HG03066 (cell line): ENCODE results near the gene LUC7L3.

Source experiments
- ATAC-seq: cut with Tn5 transposase; IDR thresholded peaks from one replicate; pipeline ENCODE4 v1.9.1; 2021; ENCODE audit warnings: low read depth; ENCODE audit not compliant: unreplicated experiment

The LUC7L3 gene

DNA sequence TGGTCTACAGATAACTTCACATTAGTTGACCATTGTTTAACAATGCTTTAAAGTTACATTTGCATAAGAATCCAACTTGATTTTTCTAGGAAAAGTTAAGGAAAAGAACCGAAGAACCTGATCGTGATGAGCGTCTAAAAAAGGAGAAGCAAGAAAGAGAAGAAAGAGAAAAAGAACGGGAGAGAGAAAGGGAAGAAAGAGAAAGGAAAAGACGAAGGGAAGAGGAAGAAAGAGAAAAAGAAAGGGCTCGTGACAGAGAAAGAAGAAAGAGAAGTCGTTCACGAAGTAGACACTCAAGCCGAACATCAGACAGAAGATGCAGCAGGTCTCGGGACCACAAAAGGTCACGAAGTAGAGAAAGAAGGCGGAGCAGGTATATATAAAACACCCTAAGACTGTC is 26.2 kb downstream of the LUC7L3 start:
- no peak for ATAC-seq

DNA sequence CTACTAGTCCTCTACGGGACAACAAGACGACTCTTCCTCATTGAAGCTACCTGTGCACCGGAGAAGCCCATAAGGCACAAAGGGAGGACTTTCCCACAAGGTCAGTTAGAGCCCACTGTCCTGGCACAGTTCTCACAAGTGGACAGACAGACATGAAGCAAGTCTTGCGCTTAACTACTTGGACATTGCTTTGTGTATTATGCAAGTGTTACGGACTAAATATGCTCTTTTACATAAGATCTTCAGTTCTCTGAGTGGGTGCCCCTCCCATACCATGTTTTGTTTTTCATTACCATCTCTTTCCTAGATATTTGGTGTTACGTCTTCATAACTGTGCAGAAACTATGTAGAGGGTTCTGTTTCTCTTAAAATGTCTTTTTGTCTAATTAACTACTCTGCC is 29.8 kb downstream of the LUC7L3 start:
- no peak for ATAC-seq

DNA sequence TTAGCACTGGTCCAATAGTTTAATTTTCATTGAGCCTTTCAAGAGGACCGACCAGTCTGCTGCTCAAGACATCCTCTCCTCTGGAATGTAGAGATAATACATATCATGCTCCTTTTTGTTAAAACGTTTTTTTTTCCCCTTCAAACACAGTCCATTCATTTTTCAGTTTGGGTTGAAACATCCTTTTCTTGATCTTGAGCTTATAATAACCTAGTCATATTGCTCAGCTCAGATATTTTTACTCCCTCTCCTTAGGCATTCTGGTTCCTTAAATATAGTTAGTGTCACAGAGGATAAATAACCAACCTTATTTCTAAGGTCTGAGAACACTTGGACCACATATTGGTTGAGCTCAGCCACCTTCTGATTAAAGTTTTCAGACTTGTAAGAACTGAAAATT is 35.1 kb downstream of the LUC7L3 start:
- no peak for ATAC-seq

DNA sequence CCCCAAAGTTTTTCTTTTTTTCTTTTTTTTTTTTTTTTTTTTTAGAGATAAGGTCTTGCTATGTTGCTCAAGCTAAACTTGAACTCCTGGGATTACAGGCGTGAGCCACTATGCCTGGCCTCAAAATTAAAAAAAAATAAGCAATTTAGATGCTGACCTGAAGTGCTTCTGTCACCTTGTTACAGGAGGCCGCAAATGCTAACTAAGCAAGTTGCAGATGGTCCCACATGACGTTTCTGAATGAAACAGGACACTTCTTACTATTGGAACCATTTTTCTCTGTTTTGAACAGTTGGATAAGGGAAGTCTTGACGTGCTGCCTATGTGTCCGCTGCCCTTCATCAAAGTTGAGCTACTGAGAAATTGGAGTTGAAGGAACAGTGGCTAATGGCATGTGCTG is 39.1 kb downstream of the LUC7L3 start:
- no peak for ATAC-seq

DNA sequence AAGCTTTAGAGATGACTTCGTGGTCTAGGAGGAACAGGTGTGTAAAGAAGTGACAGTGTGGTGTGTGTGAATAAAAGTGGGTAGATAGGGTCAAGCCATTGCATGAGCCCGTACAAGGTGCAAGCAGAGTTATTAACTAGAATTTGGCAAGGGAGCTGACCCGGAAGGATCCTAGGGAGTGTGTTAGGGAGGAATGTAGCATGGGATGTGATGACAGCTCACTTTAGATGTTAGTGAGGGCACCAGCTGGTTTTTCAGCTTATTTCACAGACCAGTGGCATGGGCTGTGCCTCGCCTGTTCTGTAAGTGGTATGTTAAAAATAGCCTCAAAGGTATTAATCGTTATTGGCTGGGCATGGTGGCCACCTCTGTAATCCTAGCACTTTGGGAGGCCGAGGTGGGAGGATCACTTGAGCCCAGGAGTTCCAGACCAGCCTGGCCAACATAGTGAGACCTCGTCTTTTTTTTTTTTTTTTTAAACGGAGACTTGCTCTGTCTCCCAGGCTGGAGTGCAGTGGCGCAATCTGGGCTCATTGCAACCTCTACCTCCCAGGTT is 39.7 kb downstream of the LUC7L3 start:
- ATAC-seq: no peak

DNA sequence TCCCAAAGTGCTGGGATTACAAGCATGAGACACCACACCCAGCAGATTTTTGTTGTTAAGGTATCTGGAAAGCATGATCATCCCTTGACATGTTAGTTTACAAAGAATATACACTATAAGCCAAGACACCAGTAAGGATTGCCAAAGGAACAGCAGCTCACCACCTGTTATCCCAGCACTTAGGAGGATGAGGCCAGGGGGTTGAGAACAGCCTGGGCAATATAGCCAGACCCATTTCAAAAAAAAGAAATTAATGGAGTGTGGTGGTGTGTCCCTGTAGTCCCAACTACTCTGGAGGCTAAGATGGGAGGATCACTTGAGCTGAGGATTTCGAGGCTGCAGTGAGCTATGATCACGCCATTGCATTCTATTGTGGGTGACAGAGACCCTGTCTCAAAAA is 42.8 kb downstream of the LUC7L3 start:
- ATAC-seq: no peak

DNA sequence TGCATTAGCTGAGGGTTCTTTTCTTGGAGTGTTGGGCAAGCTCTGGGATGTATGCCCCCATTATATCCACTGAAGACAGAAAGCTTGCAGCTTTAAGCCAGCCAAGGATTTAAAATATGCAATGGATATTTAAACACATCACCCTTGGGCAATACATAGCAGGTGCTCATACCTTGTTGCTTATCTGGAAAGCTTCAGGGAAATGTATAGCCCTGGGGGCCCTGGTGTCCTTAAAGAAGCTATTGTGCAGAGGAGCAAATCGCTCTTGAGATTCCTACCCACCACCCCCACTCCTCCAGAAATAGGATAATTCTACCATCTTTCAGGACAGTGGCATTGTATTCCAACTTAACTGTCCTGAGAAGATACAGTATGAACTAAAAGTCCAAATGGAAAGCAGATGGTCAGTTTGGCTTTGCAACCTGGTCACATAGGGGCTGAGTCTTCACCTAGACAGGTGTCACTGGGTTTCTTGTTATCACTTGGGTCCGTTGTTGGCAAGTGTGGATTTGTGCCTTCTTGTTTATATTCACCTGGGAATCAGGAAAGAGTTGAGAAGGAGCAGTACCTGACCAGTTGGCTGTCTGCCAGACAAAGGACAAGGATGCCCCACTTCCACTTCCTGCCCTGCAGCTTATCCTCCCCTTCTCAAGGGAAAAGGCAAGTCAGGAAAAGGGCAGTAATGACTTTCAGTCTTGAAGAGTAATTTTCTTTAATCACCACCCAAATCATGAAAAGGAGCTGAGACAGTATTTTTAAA is 44.5 kb downstream of the LUC7L3 start:
- no peak for ATAC-seq

DNA sequence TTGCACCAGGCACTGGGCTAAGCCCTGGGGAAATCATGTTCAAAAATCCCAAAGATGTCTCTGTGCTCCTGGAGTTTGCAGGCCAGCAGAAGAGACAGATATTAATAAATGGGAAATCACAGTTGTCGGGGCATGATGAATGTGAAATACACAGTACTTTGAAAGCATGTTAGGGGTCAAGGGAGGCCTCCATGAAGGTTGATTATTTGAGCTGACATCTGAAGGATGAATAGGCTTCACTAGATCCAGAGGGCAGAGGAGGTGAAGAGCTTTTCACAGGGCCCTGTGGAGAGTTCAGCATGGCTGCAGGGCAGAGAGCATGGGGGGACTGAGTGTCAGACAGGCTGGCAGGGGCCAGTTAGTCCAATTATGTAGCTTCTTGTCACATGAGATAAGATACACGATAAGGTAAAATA is 45.3 kb downstream of the LUC7L3 start:
- ATAC-seq: no peak

DNA sequence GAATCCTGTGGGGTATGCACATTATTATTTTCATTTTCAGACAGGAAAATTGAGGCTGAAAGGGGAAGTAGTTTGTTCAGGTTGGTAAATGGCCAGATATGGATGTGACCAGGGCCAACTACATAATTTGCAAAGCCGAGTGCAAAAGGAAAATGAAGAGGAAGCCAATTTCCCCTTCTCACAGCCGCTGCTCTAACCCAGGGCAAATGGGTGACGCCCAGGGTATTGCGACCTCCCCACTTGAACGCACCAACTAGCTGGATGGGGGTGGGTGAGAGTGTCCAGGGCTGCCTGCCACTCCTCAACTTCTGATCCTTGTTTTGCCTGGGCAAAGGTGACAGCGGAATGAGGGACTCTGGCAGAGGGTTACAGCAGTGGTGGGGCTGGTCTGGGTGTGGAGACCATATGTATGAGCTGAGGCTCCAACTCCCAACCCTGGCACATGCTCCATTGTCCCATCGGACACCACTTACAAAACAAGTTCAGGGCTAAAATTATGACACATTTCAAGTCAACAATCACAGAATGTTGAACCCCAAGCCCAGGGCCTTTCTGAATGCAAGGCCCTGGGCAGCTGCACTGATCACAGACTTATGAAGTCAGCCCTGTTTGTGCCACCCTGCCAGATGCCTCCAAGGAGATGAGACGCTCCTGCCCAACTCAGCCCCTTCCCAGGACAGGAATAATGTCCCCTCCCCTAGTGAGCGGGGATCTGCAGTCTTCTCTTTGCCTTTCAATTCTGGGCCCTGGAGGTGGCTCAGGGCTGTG is 46.2 kb downstream of the LUC7L3 start:
- no peak for ATAC-seq

DNA sequence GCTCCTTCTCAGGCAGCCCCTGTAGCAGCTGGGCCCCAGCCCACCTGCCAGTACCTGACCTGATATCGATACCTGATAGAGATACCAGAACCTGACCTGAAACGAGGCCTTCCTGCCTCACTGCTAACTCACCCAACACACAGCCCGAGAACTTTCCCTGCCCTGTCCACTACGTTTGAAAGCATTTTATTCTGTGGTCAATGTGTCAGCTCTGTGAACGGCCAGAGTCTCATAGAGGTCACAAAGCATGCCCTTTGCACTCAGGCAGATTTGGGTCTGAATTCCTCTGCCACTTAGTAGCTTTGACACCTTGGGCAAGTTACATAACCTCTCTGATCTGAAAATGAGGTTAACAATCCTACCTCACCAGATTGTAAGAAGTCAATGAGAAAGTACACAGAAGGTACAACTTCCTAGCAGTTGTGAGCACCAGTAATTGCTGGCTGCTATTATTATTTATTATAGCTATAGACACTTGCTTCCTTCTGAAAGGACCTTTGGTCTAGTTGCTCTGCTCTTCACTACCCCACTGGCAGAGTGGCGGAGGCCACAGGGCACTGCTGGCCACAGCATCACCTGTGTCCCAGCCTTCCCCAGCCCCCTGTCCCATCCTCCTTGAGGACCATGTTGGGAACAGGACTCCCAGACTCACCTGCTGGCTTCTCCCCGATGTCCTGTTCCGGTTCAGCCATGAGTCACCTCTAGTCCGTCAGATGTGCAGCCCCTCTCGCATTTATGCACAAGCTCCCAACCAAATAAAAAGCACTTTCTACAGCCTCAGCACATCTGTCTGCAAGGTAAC is 47.0 kb downstream of the LUC7L3 start:
- ATAC-seq: no peak

DNA sequence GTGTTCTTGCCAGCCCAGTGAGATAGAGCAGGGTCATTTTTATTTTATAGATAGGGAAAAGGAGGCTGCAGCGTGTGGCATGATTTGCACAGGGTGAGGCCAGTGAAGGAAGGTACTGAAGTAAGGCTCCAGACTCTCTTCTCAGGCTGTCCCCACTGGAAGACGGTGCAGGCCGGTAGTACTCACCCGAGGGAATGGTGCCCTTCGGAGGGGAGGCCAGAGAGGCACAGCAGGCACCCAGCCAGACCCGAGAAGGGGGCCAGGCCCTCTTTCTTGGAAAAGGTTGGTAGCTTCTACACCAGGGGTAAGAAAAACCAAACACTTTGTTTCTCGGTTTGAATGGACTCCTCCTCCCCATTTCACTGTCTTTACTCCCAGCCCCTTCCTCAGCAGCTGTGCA is 47.6 kb downstream of the LUC7L3 start:
- no peak for ATAC-seq

DNA sequence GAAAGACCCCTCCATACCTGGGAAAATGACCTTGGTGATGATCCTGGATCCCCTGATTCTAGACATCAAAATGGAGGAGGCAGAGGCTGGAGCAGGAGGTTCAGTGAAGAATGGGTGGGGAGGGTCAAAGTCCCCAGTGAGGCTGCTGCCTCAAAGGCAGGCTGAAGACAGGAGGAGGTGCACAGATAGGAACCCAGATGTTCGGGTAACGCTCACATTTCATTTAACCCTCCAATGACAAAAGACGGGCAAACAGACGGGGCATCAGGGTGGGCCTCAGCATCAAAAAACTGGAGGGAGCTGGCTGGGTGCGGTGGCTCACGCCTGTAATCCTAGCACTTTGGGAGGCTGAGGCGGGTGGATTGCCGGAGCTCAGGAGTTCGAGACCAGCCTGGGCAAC is 48.0 kb downstream of the LUC7L3 start, which contains the start of gene ANKRD40CL:
ANKRD40CL (minus strand) TSS at position 73 of the 400 bp plus-strand sequence. CDS start 605 bp downstream, outside the sequence.
- ATAC-seq: no peak

DNA sequence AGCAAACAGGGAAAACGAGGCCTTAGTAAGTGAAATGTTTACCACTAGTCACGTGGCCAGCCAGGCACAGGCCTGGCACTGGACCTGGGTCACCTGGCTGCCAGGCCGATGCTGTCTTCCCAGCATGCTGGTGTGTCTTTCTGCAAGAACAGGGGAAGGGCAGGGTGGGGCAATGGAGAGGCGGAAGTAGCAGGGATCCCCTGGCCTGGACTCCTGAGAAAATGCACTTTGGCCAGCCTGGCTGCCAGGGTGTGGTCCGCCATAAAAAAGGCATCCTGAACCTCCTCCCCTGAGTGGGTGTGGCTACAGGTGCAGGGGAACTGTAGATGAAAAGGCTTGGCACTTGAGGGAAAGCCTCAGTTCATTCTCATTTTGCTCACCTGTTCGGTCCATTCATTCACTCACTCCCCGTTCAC is 49.0 kb downstream of the LUC7L3 start:
- ATAC-seq: no peak

DNA sequence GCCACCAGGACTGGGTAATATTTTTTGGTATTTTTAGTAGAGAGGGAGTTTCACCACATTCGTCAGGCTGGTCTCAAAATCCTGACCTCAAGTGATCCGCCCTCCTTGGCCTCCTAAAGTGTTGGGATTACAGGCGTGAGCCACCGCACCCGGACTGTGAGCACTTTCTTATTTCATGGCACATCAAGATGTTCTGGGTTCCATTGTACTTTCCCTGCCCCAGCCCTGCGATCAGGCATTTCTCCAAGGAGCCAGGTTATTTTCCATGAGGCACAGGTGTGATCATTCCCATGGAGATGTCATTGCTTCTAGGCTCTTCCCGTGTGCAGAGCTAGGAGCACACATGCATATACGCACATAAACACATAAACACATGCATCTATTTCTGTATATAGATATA is 50.5 kb downstream of the LUC7L3 start:
- no peak for ATAC-seq

DNA sequence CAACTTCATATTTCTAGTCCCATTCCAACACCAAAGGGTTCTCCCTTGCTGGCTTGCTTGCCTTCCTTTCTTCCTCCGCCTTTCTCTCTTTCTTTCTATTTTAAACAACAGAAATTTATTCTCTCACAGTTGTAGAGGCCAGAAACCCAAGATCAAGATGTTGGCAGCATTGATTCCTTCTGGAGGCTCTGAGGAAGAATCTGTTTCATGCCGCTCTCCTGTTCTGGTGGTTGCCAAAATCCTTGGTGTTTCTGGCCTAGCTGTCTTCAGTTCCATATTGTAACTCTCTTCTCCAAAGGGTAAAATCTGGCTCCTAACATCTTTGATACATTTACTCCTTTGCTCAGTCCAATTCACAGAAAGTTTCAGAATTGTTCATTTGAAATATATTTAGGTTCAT is 50.9 kb downstream of the LUC7L3 start:
- no peak for ATAC-seq

DNA sequence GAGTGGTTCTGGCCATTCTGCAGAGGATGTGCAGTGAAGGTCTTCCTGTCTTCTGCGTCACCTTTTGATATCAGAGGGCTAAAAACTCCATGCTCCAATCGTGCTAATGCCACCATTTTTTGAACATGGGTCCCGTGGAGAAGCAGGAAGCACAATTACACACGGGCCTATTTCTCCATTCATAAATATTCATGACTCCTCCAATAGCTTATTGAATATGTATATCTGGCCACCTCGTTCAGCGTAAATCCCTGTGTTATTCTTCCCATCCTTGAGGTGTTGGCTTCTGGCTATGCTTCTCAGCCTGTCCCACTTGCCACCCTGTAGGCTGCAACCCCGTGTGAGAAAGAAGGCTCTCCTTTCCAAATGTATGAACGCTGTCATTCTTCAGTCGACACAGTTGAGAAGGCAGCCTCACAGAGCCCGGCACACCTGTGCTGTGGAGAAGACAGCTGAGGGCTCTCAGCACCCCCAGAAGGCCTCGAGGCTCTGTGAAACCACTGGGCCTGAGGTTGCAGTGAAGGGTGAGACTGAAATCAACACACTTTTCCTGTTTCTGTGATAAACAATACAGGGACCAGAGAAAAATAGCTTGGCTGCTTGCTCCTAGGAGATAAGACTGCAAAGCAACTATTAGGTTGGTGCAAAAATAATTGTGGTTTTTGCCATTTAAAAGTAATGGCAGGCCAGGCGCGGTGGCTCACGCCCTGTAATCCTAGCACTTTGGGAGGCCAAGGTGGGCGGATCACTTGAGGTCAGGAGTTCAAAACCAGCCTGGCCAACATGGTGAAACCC is 52.8 kb downstream of the LUC7L3 start:
- ATAC-seq: peak; percentile 95

DNA sequence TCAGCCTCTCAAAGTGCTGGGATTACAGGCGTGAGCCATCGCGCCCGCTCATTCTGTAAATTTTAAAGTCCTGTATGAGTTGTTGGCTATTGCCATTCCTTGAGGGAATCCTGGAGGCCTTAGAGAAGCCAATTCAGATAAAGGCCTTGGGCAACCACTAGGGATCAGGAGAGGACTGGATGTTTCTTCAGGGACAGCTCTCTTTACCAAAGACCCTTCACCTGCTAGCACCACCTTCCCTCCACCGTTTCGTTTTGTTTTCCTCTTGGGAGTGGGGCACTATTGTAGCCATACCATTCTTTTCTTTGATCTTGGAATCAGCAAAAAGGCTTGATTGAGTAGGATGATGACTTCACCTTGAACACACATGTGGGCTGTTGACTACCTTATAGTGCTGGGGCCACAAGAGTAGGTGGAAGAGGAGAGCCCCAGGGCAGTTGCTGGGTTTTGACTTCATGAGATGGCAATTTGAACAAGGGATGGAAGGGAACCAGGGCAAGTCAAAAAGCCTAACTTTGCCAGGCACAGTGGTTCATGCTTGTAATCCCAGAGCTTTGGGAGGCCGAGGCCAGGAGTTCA is 54.9 kb downstream of the LUC7L3 start:
- no peak for ATAC-seq

DNA sequence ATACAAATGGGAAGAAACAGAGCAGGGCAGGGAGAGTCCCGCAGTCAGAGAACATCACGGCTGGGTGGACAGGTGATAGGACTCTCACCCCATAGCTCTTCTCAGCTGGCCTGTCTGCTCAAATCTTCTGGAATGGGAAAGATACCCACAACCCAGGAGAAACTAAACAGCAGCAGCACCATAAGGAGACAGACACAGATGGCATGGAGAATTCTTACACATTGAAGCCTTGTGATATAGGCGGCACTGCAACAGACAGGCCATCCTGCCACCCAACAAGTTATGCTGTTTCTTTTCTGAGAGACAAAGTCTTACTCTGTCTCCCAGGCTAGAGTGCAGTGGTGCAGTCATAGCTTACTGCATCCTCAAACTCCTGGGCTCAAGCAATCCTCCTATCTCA is 56.5 kb downstream of the LUC7L3 start:
- no peak for ATAC-seq

DNA sequence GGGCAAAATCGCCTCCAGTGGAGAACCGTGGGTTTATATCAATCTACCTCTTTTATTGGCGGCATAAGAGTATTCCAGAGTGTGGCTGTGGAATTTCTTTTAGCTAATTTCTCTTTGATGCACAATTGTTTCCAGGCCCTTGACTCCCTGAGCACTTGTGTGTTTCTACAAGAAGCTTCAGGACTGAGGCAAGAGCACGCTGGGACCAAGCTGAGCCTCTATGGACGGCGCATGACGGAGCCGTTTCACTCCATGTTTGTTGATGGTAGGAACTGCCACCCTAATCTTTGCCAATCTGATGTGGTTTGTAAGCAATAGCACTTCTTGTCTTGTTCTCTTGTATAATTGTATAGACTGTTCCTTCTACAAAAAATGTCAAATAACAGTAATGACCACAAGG is 59.1 kb downstream of the LUC7L3 start:
- no peak for ATAC-seq

DNA sequence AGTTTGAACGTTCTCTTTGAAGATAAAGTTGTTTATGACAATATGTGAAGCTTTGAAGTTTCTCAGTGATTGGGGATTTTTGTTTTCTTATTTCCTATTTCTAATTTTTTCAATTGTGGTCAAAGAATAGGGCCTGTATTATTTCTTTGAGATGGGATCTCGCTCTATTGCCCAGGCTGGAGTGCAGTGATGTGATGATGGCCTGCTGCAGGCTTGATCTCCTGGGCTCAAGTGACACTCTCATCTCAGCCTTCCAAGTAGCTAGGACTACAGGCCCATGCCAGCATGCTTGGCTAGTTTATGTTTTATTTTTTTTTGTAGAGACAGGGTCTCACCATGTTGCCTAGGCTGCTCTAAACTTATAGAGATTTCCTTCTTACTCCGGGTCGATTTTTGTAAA is 59.6 kb downstream of the LUC7L3 start:
- no peak for ATAC-seq
